ENCODE results near the gene LATS2.
A peak's percentile ranks its signal among the peaks of the same experiment; 100 is the strongest.

The LATS2 gene

GRCh38 chr13:21045100-21045499, 16.3 kb downstream of the LATS2 start:
- Mint-ChIP-seq H3K27me3 (no peaks in the 10 kb centered on the region), H3K36me3 (no peaks in the 10 kb centered on the region), H3K4me3 (no peak overlapping the region), H3K27ac (no peak overlapping the region), H3K4me1 (ENCODE audit: low read depth) (peaks cover 1% of the 10 kb centered on the region), H3K9me3 (ENCODE audit: low read depth) (no peaks in the 10 kb centered on the region)

- H3K27ac Mint-ChIP-seq: no peak overlapping the region
- H3K4me1 Mint-ChIP-seq (ENCODE audit: low read depth): peaks cover 9% of the 10 kb centered on the region
- no peak overlapping the region for H3K4me3 Mint-ChIP-seq
- no peaks in the 10 kb centered on the region for H3K36me3 Mint-ChIP-seq
- H3K9me3 Mint-ChIP-seq (ENCODE audit: low read depth): no peaks in the 10 kb centered on the region
- H3K27me3 Mint-ChIP-seq: no peaks in the 10 kb centered on the region
These were observed 17.5 kb downstream of the LATS2 start for GRCh38 chr13:21043898-21044297.

GRCh38 chr13:21040120-21040826, 21.1 kb downstream of the LATS2 start:
- Mint-ChIP-seq H3K4me1 (ENCODE audit: low read depth) (peaks cover 13% of the 10 kb centered on the region), H3K4me3 (no peak overlapping the region), H3K27ac (no peak overlapping the region), H3K9me3 (ENCODE audit: low read depth) (no peaks in the 10 kb centered on the region), H3K27me3 (no peaks in the 10 kb centered on the region), H3K36me3 (peaks cover 2% of the 10 kb centered on the region)

GRCh38 chr13:21039097-21039800, 22.1 kb downstream of the LATS2 start:
- Mint-ChIP-seq H3K36me3 (peaks cover 2% of the 10 kb centered on the region), H3K4me1 (ENCODE audit: low read depth) (peaks cover 13% of the 10 kb centered on the region)

GRCh38 chr13:21037656-21038055, 23.7 kb downstream of the LATS2 start:
- Mint-ChIP-seq H3K36me3 (peaks cover 2% of the 10 kb centered on the region), H3K27ac (no peak overlapping the region), H3K9me3 (ENCODE audit: low read depth) (no peaks in the 10 kb centered on the region), H3K27me3 (no peaks in the 10 kb centered on the region), H3K4me3 (no peak overlapping the region), H3K4me1 (ENCODE audit: low read depth) (peaks cover 13% of the 10 kb centered on the region)

More at GRCh38 chr13:21039097-21039800, 22.1 kb downstream of the LATS2 start:
- Mint-ChIP-seq H3K9me3 (ENCODE audit: low read depth) (no peaks in the 10 kb centered on the region), H3K27ac (no peak overlapping the region), H3K4me3 (peak overlapping the region; percentile 23), H3K27me3 (no peaks in the 10 kb centered on the region)

- Mint-ChIP-seq H3K4me1 (ENCODE audit: low read depth) (peaks cover 13% of the 10 kb centered on the region), H3K9me3 (ENCODE audit: low read depth) (no peaks in the 10 kb centered on the region), H3K27ac (no peak overlapping the region)
These were observed 25.9 kb downstream of the LATS2 start for GRCh38 chr13:21035498-21035897.

GRCh38 chr13:21034603-21035191, 26.7 kb downstream of the LATS2 start:
- peaks cover 11% of the 10 kb centered on the region for H3K4me1 Mint-ChIP-seq (ENCODE audit: low read depth)
- no peaks in the 10 kb centered on the region for H3K9me3 Mint-ChIP-seq (ENCODE audit: low read depth)
- H3K27ac Mint-ChIP-seq: no peak overlapping the region
- H3K36me3 Mint-ChIP-seq: peaks cover 2% of the 10 kb centered on the region
- no peaks in the 10 kb centered on the region for H3K27me3 Mint-ChIP-seq
- H3K4me3 Mint-ChIP-seq: no peak overlapping the region

More at GRCh38 chr13:21035498-21035897, 25.9 kb downstream of the LATS2 start:
- Mint-ChIP-seq H3K36me3 (peaks cover 2% of the 10 kb centered on the region), H3K27me3 (no peaks in the 10 kb centered on the region), H3K4me3 (no peak overlapping the region)

- H3K4me3 Mint-ChIP-seq: no peak overlapping the region
- peaks cover 2% of the 10 kb centered on the region for H3K36me3 Mint-ChIP-seq
- H3K27me3 Mint-ChIP-seq: no peaks in the 10 kb centered on the region
- peaks cover 5% of the 10 kb centered on the region for H3K4me1 Mint-ChIP-seq (ENCODE audit: low read depth)
- no peaks in the 10 kb centered on the region for H3K9me3 Mint-ChIP-seq (ENCODE audit: low read depth)
- H3K27ac Mint-ChIP-seq: no peak overlapping the region
These were observed 27.4 kb downstream of the LATS2 start for GRCh38 chr13:21033856-21034602.

- Mint-ChIP-seq H3K4me3 (no peak overlapping the region), H3K36me3 (peaks cover 4% of the 10 kb centered on the region), H3K9me3 (ENCODE audit: low read depth) (no peaks in the 10 kb centered on the region), H3K4me1 (ENCODE audit: low read depth) (peaks cover 1% of the 10 kb centered on the region), H3K27ac (no peak overlapping the region), H3K27me3 (no peaks in the 10 kb centered on the region)
These were observed 28.1 kb downstream of the LATS2 start for GRCh38 chr13:21033212-21033840.

- H3K27ac Mint-ChIP-seq: no peak overlapping the region
- no peaks in the 10 kb centered on the region for H3K4me1 Mint-ChIP-seq (ENCODE audit: low read depth)
- no peaks in the 10 kb centered on the region for H3K27me3 Mint-ChIP-seq
- H3K9me3 Mint-ChIP-seq (ENCODE audit: low read depth): no peaks in the 10 kb centered on the region
- peaks cover 4% of the 10 kb centered on the region for H3K36me3 Mint-ChIP-seq
- H3K4me3 Mint-ChIP-seq: no peak overlapping the region
These were observed 28.7 kb downstream of the LATS2 start for GRCh38 chr13:21032656-21033055.

GRCh38 chr13:21031594-21032275, 29.7 kb downstream of the LATS2 start:
- peaks cover 5% of the 10 kb centered on the region for H3K9me3 Mint-ChIP-seq (ENCODE audit: low read depth)
- H3K27me3 Mint-ChIP-seq: no peaks in the 10 kb centered on the region
- H3K4me3 Mint-ChIP-seq: no peak overlapping the region

GRCh38 chr13:21025539-21025938, 35.8 kb downstream of the LATS2 start:
- H3K27ac Mint-ChIP-seq: no peak overlapping the region
- H3K36me3 Mint-ChIP-seq: peaks cover 2% of the 10 kb centered on the region
- H3K4me3 Mint-ChIP-seq: no peak overlapping the region
- no peaks in the 10 kb centered on the region for H3K27me3 Mint-ChIP-seq
- peaks cover 5% of the 10 kb centered on the region for H3K9me3 Mint-ChIP-seq (ENCODE audit: low read depth)
- H3K4me1 Mint-ChIP-seq (ENCODE audit: low read depth): no peaks in the 10 kb centered on the region

More at GRCh38 chr13:21031594-21032275, 29.7 kb downstream of the LATS2 start:
- H3K36me3 Mint-ChIP-seq: peaks cover 2% of the 10 kb centered on the region
- H3K4me1 Mint-ChIP-seq (ENCODE audit: low read depth): no peaks in the 10 kb centered on the region
- no peak overlapping the region for H3K27ac Mint-ChIP-seq

GRCh38 chr13:21022056-21022979, 39.1 kb downstream of the LATS2 start:
- Mint-ChIP-seq H3K9me3 (ENCODE audit: low read depth) (peaks cover 3% of the 10 kb centered on the region), H3K27me3 (no peaks in the 10 kb centered on the region), H3K4me1 (ENCODE audit: low read depth) (peaks cover 6% of the 10 kb centered on the region), H3K36me3 (no peaks in the 10 kb centered on the region), H3K27ac (no peak overlapping the region), H3K4me3 (no peak overlapping the region)

Measured in activated naive CD8-positive, alpha-beta T cell (primary cell).